DMS53 treated with DMSO at 0.1 percent for 48 hours (cell line): Measurements from ENCODE around the gene PCP4.

Experiments used
- DNase-seq: peaks from one replicate; lab custom pipeline; 2025; ENCODE audit not compliant: unreplicated experiment; lab: John Stamatoyannopoulos, UW

PCP4 gene

DNA sequence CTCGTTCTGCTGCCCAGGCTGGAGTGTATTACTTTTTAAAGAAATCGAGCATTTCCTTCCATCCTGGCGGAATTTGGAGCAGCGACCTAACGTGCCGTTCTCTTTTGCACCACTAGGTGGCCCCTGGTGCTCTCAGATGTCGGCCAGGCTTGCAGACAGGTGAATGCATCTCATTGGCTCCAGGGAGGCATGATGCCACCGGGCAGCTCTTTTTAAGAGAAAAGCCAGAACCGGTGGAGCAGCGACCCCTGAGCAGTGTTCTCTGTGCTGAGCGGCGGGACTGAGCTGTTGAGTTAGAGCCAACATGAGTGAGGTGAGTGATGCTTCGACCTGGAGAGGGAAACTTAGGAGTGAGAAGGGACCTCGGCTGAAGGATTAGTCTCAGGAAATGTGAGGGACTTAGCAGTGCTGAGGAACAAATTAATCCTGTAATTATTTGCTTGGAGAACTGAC, at the start of gene PCP4:
Gene PCP4 (plus strand): TSS at position 241 of the 453 bp plus-strand sequence. CDS start 64 bp downstream, at position 305.
- peak; percentile 66 for DNase-seq

DNA sequence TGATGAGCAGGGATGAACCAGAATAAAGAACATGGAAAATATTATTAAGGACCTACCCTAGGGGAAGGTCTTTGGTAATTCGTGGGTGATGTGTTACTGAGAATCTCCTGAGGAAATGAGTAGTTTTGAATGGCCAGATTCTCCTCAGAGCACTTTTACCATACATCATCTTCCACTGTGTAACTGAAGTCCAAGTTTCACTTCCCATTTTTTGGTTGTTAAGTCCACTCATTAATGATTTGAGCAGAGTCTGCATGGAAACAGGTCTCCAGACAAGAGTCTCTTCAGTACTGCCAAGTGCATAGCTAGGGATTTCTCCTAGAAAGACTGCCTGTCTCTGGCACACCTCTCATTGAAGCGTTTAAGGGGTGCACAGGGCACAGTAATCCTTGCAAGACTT, 48.7 kb upstream of the PCP4 start:
- no peak for DNase-seq

- DNase-seq: no peak
These were observed 45.2 kb upstream of the PCP4 start for GRCh38 chr21:39822042-39822441.

DNA sequence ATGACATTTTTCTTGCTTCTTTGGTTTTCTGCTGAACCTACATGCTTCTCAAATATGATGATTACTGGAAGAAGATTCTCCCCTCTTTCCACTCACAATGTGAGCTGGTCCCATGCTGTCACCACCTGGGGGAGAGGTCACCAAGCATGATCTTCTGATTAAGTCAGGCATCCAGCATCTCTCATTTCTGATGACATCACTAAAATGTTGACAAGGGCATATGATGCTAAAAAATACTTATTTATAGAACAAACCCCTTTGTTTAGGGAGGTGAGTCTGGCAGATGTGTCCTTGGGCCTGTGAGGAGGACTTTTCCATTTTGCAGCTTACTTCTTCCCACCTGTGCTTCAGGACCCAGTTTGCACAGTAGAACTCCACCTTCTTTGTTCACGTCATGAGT, 42.0 kb upstream of the PCP4 start:
- no peak for DNase-seq

GRCh38 chr21:39834543-39834942, 32.7 kb upstream of the PCP4 start:
- DNase-seq: no peak

- peak; percentile 2 for DNase-seq
These were observed 29.3 kb upstream of the PCP4 start for GRCh38 chr21:39837861-39838359.

- no peak for DNase-seq
These were observed 26.7 kb upstream of the PCP4 start for GRCh38 chr21:39840373-39841097.

GRCh38 chr21:39842741-39843459, 24.3 kb upstream of the PCP4 start:
- no peak for DNase-seq

DNA sequence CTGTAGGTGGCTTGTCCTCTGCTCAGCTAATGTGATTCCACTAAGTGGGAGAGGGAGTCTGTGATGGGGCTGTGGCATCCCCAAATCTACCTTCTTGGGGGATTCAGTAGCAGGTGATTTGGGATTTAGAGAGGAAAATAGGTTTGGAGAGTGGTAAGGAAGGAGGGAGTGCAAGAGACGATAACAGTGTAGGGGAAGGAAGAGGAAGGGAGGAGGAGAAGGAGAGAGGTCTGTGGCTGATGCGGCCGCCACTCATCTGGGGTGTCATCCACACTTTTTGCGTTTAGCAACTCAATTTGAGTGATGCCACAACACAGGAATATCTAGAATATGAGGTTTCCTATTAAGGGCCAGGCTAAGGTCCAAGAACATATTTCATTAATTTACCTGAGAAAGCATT, 23.8 kb upstream of the PCP4 start:
- no peak for DNase-seq

DNA sequence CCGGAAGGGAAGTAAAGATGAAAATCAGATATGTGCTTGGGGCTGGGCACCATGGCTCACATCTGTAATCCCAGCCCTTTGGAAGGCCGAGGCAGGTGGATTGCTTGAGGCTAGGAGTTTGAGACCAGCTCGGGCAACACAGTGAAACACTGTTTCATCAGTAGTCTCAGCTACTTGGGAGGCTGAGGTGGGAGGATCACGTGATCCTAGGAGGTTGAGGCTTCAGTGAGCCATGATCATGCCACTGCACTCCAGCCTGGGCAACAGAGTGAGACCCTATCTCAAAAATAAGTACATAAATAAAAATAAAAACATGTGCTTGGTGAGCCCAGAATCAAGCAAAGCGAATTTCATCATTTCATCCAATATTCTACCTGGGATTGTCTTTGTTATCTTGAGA, 23.3 kb upstream of the PCP4 start:
- no peak for DNase-seq

GRCh38 chr21:39845571-39846130, 21.6 kb upstream of the PCP4 start:
- DNase-seq: no peak

DNA sequence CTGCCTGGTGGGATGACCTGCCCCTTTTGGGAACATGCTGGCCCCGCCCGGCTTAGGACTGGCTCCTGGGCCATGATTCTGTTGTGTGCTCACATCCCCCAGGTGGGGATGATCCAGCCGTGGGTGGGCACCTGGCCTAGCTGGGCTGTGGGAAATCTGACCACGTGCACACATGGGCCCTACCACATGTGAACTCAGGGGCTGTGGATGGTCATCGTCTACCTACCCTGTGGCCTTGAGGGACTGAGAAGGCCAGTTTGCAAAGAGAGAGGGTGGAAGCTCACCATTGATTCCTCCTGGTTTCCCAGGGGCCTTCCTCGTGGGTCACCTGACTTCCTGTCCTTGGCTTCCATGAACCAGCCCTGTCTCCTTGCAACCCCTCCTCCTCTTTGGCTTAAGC, 19.4 kb upstream of the PCP4 start:
- no peak for DNase-seq

DNA sequence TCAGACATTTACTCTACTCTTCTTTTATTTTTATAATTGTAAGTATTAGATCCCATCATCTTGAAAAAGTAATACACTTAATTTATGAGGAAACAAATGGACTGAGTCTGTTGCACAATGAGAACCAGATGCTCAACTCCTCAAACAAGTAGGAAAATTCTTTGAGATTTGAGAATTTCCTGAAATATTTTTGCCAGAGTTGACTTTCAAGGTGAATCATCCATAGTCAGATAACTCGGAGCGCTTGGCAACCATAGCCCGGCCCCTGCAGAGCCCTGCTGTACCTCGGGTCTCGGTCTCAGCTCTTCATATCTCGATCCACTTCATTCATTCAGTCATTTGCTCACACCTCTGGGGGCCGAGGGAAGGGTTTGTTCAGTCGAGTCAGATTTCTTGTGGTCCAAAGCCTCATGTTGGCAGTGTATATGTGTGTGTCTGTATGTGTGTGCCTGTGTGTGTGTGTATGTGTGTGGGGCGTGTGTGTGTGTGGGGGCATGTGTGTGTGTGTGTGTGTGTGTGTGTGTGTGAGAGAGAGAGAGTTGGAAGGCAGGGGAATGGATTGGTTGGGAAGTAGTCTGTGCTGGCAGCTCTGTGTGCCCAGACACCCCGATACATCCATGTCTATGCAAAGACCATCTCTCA, 18.1 kb upstream of the PCP4 start:
- DNase-seq: no peak

DNA sequence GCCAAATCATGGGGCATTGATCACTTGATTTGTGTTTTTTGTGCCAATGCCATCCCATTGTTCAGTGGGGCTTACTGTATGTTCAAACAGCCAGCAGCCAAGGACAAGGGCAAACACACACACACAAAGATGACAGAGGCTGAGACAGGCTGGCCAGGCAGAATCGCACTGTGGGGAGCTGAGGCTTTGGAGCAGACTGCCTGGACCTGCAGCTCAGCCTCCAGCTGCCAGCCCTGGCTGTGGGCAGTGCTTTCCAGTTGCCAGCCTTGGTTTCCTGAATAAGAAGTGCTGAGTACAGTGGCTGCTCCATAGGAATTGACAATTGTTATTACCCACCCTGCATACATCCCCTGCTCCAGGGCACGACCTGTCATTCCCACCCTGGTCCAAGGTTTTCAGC, 16.9 kb upstream of the PCP4 start:
- DNase-seq: no peak

- DNase-seq: no peak
These were observed 16.1 kb upstream of the PCP4 start for GRCh38 chr21:39851002-39851618.

- peak; percentile 39 for DNase-seq
These were observed 15.1 kb upstream of the PCP4 start for GRCh38 chr21:39852021-39852721.

DNA sequence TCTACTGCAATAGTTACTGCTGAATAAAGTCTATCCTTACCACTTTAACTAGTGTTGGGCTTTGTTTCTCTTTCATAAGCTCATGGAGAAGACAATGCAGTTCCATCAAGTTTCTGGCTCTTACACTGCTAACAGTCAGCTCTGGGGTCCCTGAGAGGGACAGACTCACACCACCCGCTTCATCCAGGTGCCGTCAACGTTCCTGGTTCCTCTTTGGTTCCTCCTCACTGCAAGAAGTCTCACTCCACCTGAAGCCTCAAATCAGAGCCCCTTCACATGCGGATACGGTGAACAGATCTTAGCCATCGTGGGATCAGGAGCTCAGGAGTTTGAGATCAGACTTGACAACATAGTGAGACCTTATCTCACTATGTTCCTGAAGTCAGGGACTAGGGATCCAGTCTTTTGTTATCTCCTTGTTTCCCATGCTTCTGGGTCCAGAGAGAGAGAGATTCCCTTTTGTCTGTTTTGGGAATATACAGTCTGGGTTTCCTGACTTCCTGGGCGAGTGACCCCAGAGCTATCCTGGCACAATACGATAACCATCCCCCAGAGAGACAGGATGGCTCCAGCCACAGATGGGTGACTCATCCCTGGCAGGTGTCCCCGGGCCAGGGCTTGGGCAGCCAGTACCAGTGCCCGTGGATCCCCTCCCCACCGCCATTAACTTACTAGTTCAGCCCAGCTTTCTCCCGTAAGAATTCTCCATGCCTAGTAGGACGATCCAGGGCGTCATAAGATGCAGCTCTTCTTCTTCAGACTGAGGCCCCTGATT, 14.3 kb upstream of the PCP4 start:
- no peak for DNase-seq

- DNase-seq: no peak
These were observed 12.7 kb upstream of the PCP4 start for GRCh38 chr21:39854572-39854971.

DNA sequence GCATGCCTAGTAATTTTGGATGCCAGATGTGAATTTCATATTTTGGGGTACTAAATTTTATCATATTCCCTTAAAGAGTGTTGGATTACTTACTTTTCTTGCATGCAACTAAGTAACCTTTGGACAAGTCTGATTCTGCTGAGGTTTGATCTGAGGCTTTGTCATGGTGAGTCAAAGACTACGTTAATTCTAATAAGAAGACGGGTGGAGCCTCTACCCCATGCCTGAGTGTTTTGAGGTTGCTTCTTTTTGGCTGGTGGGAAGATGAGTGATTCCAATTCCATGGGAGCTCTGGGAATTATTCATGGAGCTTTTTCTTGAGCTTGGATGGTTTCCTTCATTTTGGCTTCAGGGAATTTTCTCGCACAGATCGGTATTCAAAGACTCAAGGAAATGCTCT, 11.6 kb upstream of the PCP4 start:
- DNase-seq: no peak

GRCh38 chr21:39860600-39860999, 6.6 kb upstream of the PCP4 start:
- DNase-seq: no peak
